OCI-LY7 (cell line): ENCODE data around the gene PHLDA3. TPM values are rescaled to one million over a fixed set of nuclear protein-coding genes. Genes with fewer than 3 reads are reported as not detected.

Experiments
- BruUV-seq: library from RNA; stranded (reverse); fragments of 400-500 nt; replicated peaks from 2 replicates; lab custom pipeline; 2021; lab: Mats Ljungman, UMichigan
- CTCF ChIA-PET: fragments of 300-600 bp; sonication (Branson Sonifier 250); formaldehyde crosslinking; loops from one replicate; lab custom pipeline; 2022; ENCODE audit warnings: antibody characterized with exemption; ENCODE audit not compliant: unreplicated experiment; lab: Charles Lee
- POLR2A ChIA-PET: fragments of 300-600 bp; sonication (Branson Sonifier 250); formaldehyde crosslinking; loops from one replicate; lab custom pipeline; 2022; ENCODE audit warnings: antibody characterized with exemption; lab: Charles Lee
- DNase-seq: peaks from one replicate; pipeline ENCODE4 v3.0.0-alpha.2; 2015; ENCODE audit warnings: low spot score
- H2AFZ ChIP-seq: fragments of 200-600 bp; sonication (generic), shearing (Covaris generic); 2 replicates; pipeline ENCODE4 v1.6.1; 2014; ENCODE audit warnings: mild to moderate bottlenecking, antibody characterized with exemption, low read length, moderate library complexity
- H3K27ac ChIP-seq: fragments of 200-600 bp; sonication (generic); 2 replicates; pipeline ENCODE4 v1.5.1; 2014; ENCODE audit warnings: mixed run types, low read depth, mild to moderate bottlenecking, moderate library complexity, low read length, inconsistent platforms; ENCODE audit not compliant: poor library complexity, severe bottlenecking
- H3K36me3 ChIP-seq: fragments of 200-600 bp; sonication (generic); 2 replicates; pipeline ENCODE4 v1.6.1; 2014; ENCODE audit warnings: mild to moderate bottlenecking, antibody characterized with exemption, low read length, moderate library complexity, mixed read lengths; ENCODE audit not compliant: insufficient read depth
- H3K4me1 ChIP-seq: fragments of 200-600 bp; sonication (generic); 2 replicates; pipeline ENCODE4 v1.5.1; 2014; ENCODE audit warnings: mild to moderate bottlenecking, low read length; ENCODE audit not compliant: insufficient read depth, poor library complexity, severe bottlenecking
- H3K4me2 ChIP-seq: fragments of 200-600 bp; sonication (generic); 2 replicates; pipeline ENCODE4 v1.6.1; 2014; ENCODE audit warnings: mild to moderate bottlenecking, low read length
- H3K4me3 ChIP-seq: fragments of 200-600 bp; sonication (generic); 2 replicates; pipeline ENCODE4 v1.5.1; 2014; ENCODE audit warnings: mild to moderate bottlenecking, low read depth, low read length; ENCODE audit not compliant: poor library complexity, severe bottlenecking
- H3K79me2 ChIP-seq: fragments of 200-600 bp; sonication (generic); 2 replicates; pipeline ENCODE4 v1.6.1; 2016; ENCODE audit warnings: low read depth, mild to moderate bottlenecking, low read length, moderate library complexity, mixed read lengths; ENCODE audit not compliant: insufficient read depth
- H3K9me2 ChIP-seq: fragments of 200-600 bp; sonication (generic); 2 replicates; pipeline ENCODE4 v1.6.1; 2016; ENCODE audit warnings: mild to moderate bottlenecking, low read length, mixed read lengths; ENCODE audit not compliant: insufficient read depth
- H3K9me3 ChIP-seq: fragments of 200-600 bp; sonication (generic); 2 replicates; pipeline ENCODE4 v1.6.1; 2014; ENCODE audit warnings: mild to moderate bottlenecking, mixed run types, low read length, mixed read lengths
- H4K20me1 ChIP-seq: fragments of 200-600 bp; sonication (generic); 2 replicates; pipeline ENCODE4 v1.6.1; 2014; ENCODE audit warnings: mild to moderate bottlenecking, antibody characterized with exemption, low read length, moderate library complexity, mixed read lengths; ENCODE audit not compliant: insufficient read depth
- CTCF ChIP-seq: fragments of 200-600 bp; sonication (generic); conservative IDR thresholded peaks from 2 replicates; pipeline ENCODE4 v1.5.1; 2014; ENCODE audit warnings: mild to moderate bottlenecking, antibody characterized with exemption, low read length, moderate library complexity, mixed read lengths
- EZH2phosphoT487 ChIP-seq: fragments of 200-600 bp; sonication (generic); IDR thresholded peaks from 2 replicates; pipeline ENCODE4 v1.6.1; 2018; ENCODE audit warnings: low read depth, borderline replicate concordance, mild to moderate bottlenecking, mixed run types, antibody characterized with exemption, low read length, moderate library complexity, mixed read lengths
- intact Hi-C: fragments of 100-400 bp; cut with micrococcal nuclease; formaldehyde crosslinking; loops from one replicate; pipeline ENCODE4 v1.10.0; 2022; ENCODE audit not compliant: unreplicated experiment
- total RNA-seq, 2 experiments: library from RNA; depleted of rRNA in 1 of 2; stranded (reverse); fragments of >200 nt in 1 of 2; shearing (Covaris generic) in 1 of 2; gene quantifications; 2 replicates each; pipeline ENCODE4 v1.2.3, GENCODE V29; 2014 to 2022

Gene PHLDA3
- total RNA-seq, 2 experiments from 2014 or later: not detected

GRCh38 chr1:201481004-201481380 is 12.0 kb upstream of the PHLDA3 start:
- DNase-seq: no peak
- Histone ChIP-seq H3K9me3 (no peaks in the 10 kb centered on the region), H3K4me2 (peak overlapping the region; percentile 72), H3K36me3 (peaks cover 18% of the 10 kb centered on the region; the same call in 1 of the 2 replicates), H3K79me2 (no peaks in the 10 kb centered on the region), H3K4me3 (peak overlapping the region; percentile 55), H3K9me2 (no peaks in the 10 kb centered on the region), H4K20me1 (no peaks in the 10 kb centered on the region), H3K4me1 (peaks cover 32% of the 10 kb centered on the region), H2AFZ (peak overlapping the region; percentile 79; the same call in 1 of the 2 replicates), H3K27ac (no peak overlapping the region)
- no peak for TF ChIP-seq EZH2phosphoT487
- TF ChIP-seq CTCF: no peak
- intact Hi-C loops: no loop called here
- no TSS peak for BruUV-seq
- CTCF ChIA-PET: interaction anchor here (0.6 to 5.1 kb wide), 6 partner anchors 21 to 303 kb away, joined by 3 to 82 read pairs (median 8); partner anchors contain the start of gene CSRP1
- POLR2A ChIA-PET: interaction anchor here (0.6 to 4.6 kb wide), 5 partner anchors 9 to 338 kb away, joined by 3 to 39 read pairs (median 6); no protein-coding TSS in a partner anchor

- no peaks in the 10 kb centered on the region for H3K9me2 ChIP-seq
- ChIA-PET CTCF (interaction anchor here (0.6 to 5.1 kb wide), 6 partner anchors 22 to 303 kb away, joined by 3 to 82 read pairs (median 8); partner anchors contain the start of gene CSRP1), POLR2A (interaction anchor here (0.6 to 4.6 kb wide), 6 partner anchors 8 to 339 kb away, joined by 3 to 39 read pairs (median 4); no protein-coding TSS in a partner anchor)
- peak; percentile 79 for DNase-seq
- no peak overlapping the region for H3K27ac ChIP-seq
- intact Hi-C loops: loop anchor here (1.0 kb wide), 1 partner anchor 45 kb away; no protein-coding TSS in a partner anchor
- H3K9me3 ChIP-seq: no peaks in the 10 kb centered on the region
- H3K4me2 ChIP-seq: peak overlapping the region; percentile 72
- no peaks in the 10 kb centered on the region for H3K79me2 ChIP-seq
- no TSS peak for BruUV-seq
- peaks cover 13% of the 10 kb centered on the region; the same call in 1 of the 2 replicates for H3K36me3 ChIP-seq
- TF ChIP-seq EZH2phosphoT487: no peak
- TF ChIP-seq CTCF: no peak
- H3K4me1 ChIP-seq: peaks cover 32% of the 10 kb centered on the region
- H4K20me1 ChIP-seq: no peaks in the 10 kb centered on the region
- H3K4me3 ChIP-seq: peak overlapping the region; percentile 55
- peak overlapping the region; percentile 79; the same call in 1 of the 2 replicates for H2AFZ ChIP-seq
Measured at GRCh38 chr1:201480231-201481003, 11.4 kb upstream of the PHLDA3 start.
